ENCODE data around the gene OSTC.
"Not testable (repeated sequence)": the region's sequence is repeated elsewhere in the genome, so short reads cannot be mapped to it uniquely, and the experiment has no call there.

OSTC gene

DNA sequence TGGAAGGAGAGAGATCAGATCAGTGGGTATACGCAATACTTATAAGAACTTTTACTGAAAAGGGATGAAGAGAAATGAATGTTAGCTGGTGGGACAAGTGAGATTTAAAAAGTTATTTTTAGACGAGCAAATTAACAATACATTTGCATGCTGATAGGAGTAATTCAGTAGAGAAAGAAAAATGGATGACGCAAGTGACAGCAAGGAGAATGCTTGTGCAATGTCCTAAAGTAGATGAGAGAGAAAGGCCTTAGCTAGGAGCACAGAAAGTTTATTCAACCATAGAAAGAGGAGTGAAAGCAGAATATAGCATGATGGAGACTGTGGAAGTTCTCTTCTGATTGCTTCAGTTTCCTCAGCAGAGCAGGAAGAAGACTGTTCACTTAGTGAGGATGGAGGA lies 45.8 kb downstream of the OSTC start:
- Histone ChIP-seq H3K4me2 (ENCODE audit: low read length) (no peak overlapping the region), H3K27me3 (ENCODE audit: control insufficient read depth, insufficient read depth, low read length) (no peaks in the 10 kb centered on the region), H3K4me1 (ENCODE audit: control insufficient read depth, insufficient read depth, low read length) (peaks cover 3% of the 10 kb centered on the region), H3K9ac (ENCODE audit: low read depth, low read length) (no peak overlapping the region), H3K36me3 (ENCODE audit: insufficient read depth, low read length) (no peaks in the 10 kb centered on the region), H3K9me3 (replicated peaks; ENCODE audit: low read length) (no peaks in the 10 kb centered on the region), H3K4me3 (ENCODE audit: low read length) (no peak overlapping the region)

DNA sequence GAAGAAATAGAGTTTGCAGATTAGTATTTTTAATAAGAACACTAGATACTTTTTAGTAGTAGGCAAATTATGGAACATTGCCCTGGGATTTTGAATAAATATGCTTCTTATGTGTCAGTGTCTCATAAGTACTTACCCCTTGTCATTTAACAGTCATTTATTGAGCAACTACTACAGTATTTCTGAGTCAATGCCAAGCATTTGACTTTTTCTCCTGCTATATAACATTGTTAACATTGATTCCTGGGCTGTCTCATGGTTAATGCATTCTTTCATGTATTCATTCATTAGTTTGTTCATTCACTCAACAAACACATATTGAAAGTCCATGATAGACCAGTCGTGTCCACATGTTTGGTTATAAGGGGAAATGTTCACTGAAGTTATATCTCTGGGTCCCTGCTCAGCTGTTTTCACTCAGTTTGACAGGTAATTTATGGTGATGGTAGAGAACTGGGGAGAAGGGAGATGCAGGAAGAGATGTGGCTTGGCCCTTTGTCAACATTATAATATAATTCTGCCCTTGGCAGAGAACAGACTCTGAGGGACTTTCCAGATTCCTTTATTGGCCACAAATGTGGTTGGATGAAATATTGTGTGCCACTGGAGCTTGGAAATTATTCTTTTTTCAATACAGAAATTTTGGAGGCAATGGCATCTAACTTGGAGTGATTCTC lies 49.8 kb downstream of the OSTC start:
- H3K4me3 ChIP-seq (ENCODE audit: low read length): no peak overlapping the region
- H3K4me2 ChIP-seq (ENCODE audit: low read length): no peak overlapping the region
- H3K27me3 ChIP-seq (ENCODE audit: control insufficient read depth, insufficient read depth, low read length): no peaks in the 10 kb centered on the region
- no peaks in the 10 kb centered on the region for H3K4me1 ChIP-seq (ENCODE audit: control insufficient read depth, insufficient read depth, low read length)
- no peaks in the 10 kb centered on the region for H3K36me3 ChIP-seq (ENCODE audit: insufficient read depth, low read length)
- no peak overlapping the region for H3K9ac ChIP-seq (ENCODE audit: low read depth, low read length)
- no peaks in the 10 kb centered on the region for H3K9me3 ChIP-seq (replicated peaks; ENCODE audit: low read length)

DNA sequence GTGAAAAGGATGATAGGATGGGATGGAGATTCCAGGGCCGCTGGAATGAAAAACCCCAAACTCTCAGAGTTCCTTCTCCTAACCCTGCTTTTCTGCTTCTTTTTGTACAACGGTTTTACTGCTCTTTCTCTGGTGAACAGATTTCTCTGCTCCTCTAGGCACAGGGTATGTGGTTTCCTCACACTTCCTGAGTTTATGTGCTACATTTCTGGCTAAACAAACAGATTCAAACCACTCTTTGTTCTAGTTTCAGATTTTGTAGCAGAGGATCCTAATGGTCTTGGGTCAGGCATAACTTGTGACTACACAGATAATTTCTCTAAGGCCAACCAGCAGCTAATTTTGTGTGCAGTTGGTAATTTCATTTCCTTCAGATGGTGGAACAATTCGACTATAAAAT lies 52.6 kb downstream of the OSTC start:
- H3K4me2 ChIP-seq (ENCODE audit: low read length): no peak overlapping the region
- H3K36me3 ChIP-seq (ENCODE audit: insufficient read depth, low read length): no peaks in the 10 kb centered on the region
- H3K27me3 ChIP-seq (ENCODE audit: control insufficient read depth, insufficient read depth, low read length): no peaks in the 10 kb centered on the region
- H3K4me3 ChIP-seq (ENCODE audit: low read length): no peak overlapping the region
- no peaks in the 10 kb centered on the region for H3K9me3 ChIP-seq (replicated peaks; ENCODE audit: low read length)
- no peak overlapping the region for H3K9ac ChIP-seq (ENCODE audit: low read depth, low read length)
- H3K4me1 ChIP-seq (ENCODE audit: control insufficient read depth, insufficient read depth, low read length): no peaks in the 10 kb centered on the region

DNA sequence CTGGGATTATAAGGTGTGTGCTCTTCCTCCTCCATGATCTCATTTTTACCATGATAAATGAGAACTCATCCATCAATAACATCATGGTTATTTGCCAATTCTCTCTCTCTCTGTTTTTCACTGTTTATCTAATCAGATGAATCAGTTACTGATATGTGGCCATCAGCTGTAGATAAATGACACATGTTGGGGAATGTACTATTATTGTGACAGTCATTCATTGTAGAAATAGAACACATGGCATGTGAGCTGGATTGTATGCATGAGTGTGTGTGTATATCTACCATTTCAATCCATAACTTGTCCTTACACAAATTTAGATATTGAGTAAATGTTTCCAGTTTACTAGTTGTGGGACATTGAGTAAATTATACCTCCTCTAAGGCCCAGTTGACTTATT lies 53.0 kb downstream of the OSTC start:
- Histone ChIP-seq H3K9ac (ENCODE audit: low read depth, low read length) (no peak overlapping the region), H3K9me3 (replicated peaks; ENCODE audit: low read length) (no peaks in the 10 kb centered on the region), H3K4me3 (ENCODE audit: low read length) (no peak overlapping the region), H3K4me2 (ENCODE audit: low read length) (no peak overlapping the region), H3K4me1 (ENCODE audit: control insufficient read depth, insufficient read depth, low read length) (no peaks in the 10 kb centered on the region), H3K36me3 (ENCODE audit: insufficient read depth, low read length) (no peaks in the 10 kb centered on the region), H3K27me3 (ENCODE audit: control insufficient read depth, insufficient read depth, low read length) (no peaks in the 10 kb centered on the region)

DNA sequence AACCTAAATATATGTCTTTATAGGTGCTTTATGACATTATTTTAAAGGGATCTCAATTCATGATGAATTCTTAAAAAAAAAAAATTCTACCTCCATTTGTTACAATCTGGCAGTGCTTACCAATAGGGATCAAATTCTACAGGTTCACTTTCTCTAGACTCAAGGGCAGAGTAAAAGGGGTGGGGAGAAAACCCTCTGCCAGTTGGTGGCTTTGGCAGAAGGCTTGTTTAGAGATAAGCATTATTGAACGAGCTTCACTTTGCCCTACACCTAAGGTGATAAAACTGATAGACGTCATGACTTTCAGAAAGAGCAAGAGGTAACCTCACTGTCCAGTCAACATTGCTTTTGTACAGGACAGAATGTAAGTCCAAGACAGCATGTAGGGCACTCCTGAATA lies 53.6 kb downstream of the OSTC start:
- no peak overlapping the region for H3K4me3 ChIP-seq (ENCODE audit: low read length)
- H3K27me3 ChIP-seq (ENCODE audit: control insufficient read depth, insufficient read depth, low read length): no peaks in the 10 kb centered on the region
- H3K4me2 ChIP-seq (ENCODE audit: low read length): no peak overlapping the region
- H3K9me3 ChIP-seq (replicated peaks; ENCODE audit: low read length): no peaks in the 10 kb centered on the region
- H3K36me3 ChIP-seq (ENCODE audit: insufficient read depth, low read length): no peaks in the 10 kb centered on the region
- H3K4me1 ChIP-seq (ENCODE audit: control insufficient read depth, insufficient read depth, low read length): no peaks in the 10 kb centered on the region
- H3K9ac ChIP-seq (ENCODE audit: low read depth, low read length): no peak overlapping the region

DNA sequence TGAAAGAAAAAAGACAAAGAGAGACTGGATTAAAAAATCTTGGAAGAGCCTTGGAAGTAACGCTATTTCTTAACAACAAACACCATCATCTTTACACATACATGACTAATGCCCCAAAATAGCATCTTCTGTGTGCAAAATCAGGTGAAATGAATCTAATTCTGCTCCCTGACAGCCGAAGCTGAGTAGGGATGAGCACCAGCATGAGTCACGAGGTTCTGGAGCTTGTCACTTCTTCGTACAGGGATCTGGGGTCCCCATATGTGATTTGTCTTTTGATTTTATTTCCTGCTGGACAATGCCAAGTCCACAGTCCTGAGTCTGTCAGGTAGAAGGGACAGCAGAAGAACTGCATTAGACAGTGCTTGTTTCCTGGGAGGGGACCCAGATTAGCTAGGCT lies 55.9 kb downstream of the OSTC start:
- Histone ChIP-seq H3K4me2 (ENCODE audit: low read length) (no peak overlapping the region), H3K9me3 (replicated peaks; ENCODE audit: low read length) (no peaks in the 10 kb centered on the region), H3K9ac (ENCODE audit: low read depth, low read length) (no peak overlapping the region), H3K4me3 (ENCODE audit: low read length) (no peak overlapping the region), H3K4me1 (ENCODE audit: control insufficient read depth, insufficient read depth, low read length) (no peaks in the 10 kb centered on the region), H3K36me3 (ENCODE audit: insufficient read depth, low read length) (no peaks in the 10 kb centered on the region), H3K27me3 (ENCODE audit: control insufficient read depth, insufficient read depth, low read length) (no peaks in the 10 kb centered on the region)

DNA sequence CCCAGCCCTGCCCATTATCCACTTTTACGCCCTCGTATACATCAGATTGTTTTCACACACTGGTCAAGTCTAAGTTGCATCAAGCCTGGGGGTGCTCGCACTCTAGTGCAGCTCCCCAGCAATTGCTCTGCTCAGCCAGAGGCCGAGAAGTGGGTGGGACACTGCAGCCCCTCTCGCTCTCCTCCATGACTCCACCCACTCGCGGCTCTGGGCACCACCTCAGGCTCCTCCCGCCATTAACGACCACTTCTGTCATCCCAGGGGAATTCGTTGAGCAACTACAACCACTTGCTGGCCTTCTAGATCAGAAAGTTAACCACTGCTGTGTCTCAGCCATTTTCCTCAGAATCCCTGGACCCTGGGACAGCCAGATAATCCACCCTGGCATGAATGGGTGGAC lies 58.8 kb downstream of the OSTC start:
- Histone ChIP-seq H3K4me2 (ENCODE audit: low read length) (no peak overlapping the region), H3K4me3 (ENCODE audit: low read length) (no peak overlapping the region), H3K9ac (ENCODE audit: low read depth, low read length) (no peak overlapping the region), H3K4me1 (ENCODE audit: control insufficient read depth, insufficient read depth, low read length) (no peaks in the 10 kb centered on the region), H3K9me3 (replicated peaks; ENCODE audit: low read length) (no peaks in the 10 kb centered on the region), H3K36me3 (ENCODE audit: insufficient read depth, low read length) (no peaks in the 10 kb centered on the region), H3K27me3 (ENCODE audit: control insufficient read depth, insufficient read depth, low read length) (no peaks in the 10 kb centered on the region)

DNA sequence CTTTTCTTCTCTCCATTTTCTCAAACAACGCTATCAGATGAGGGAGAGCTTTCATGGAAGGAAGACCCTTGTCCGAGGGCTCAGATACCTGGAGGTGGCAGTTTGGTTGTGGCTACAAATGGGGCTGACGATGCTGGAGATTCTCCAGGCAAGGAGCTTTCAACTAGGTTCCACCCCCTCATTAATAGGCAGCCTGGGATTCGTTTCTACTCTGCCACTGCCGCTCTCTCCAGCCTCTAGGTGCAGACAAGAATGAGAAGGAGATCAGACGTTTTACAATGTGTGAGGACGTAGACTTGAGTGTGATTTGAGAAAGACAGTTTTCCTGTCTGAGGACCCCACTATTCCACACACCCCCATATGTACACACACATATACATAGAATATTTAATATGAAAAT lies 59.3 kb downstream of the OSTC start:
- Histone ChIP-seq H3K4me1 (ENCODE audit: control insufficient read depth, insufficient read depth, low read length) (no peaks in the 10 kb centered on the region), H3K4me2 (ENCODE audit: low read length) (no peak overlapping the region), H3K36me3 (ENCODE audit: insufficient read depth, low read length) (no peaks in the 10 kb centered on the region), H3K9me3 (replicated peaks; ENCODE audit: low read length) (no peaks in the 10 kb centered on the region), H3K4me3 (ENCODE audit: low read length) (no peak overlapping the region), H3K9ac (ENCODE audit: low read depth, low read length) (no peak overlapping the region), H3K27me3 (ENCODE audit: control insufficient read depth, insufficient read depth, low read length) (no peaks in the 10 kb centered on the region)

DNA sequence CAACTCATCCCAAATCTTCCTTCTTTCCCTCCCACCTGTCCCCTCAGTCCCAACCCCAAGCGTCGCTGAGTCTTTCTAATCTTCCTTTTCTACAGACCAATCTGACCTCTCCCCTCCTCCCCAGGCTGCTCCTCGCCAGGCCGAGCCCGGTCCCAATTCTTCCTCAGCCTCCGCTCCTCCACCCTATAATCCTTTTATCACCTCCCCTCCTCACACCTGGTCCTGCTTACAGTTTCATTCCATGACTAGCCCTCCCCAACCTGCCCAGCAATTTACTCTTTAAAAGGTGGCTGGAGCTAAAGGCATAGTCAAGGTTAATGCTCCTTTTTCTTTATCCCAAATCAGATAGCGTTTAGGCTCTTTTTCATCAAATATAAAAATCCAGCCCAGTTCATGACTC lies 60.2 kb downstream of the OSTC start:
- H3K4me2 ChIP-seq (ENCODE audit: low read length); H3K36me3 ChIP-seq (ENCODE audit: insufficient read depth, low read length); H3K4me3 ChIP-seq (ENCODE audit: low read length); H3K4me1 ChIP-seq (ENCODE audit: control insufficient read depth, insufficient read depth, low read length); H3K9ac ChIP-seq (ENCODE audit: low read depth, low read length); H3K9me3 ChIP-seq (replicated peaks; ENCODE audit: low read length); H3K27me3 ChIP-seq (ENCODE audit: control insufficient read depth, insufficient read depth, low read length): not testable (repeated sequence)

DNA sequence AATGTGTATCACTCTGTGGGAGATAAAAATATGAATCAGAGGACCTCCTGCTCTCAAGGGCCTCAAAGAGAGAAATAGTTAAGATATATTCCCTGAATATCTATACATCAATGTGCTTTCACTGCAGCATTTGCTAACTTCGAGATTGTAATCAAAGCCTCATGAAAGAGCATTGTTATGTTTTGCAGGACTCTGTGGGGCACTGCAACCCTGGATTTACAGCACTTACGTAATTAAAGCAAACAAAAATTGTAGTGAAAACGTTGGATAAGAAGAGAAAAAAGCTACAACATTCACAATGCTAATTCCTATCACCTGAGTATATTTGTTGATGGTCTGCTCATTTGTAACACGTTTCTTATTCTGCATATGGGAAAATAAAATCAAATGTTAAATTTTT lies 64.5 kb downstream of the OSTC start:
- Histone ChIP-seq H3K27me3 (ENCODE audit: control insufficient read depth, insufficient read depth, low read length) (no peaks in the 10 kb centered on the region), H3K36me3 (ENCODE audit: insufficient read depth, low read length) (no peaks in the 10 kb centered on the region), H3K4me3 (ENCODE audit: low read length) (no peak overlapping the region), H3K4me1 (ENCODE audit: control insufficient read depth, insufficient read depth, low read length) (no peaks in the 10 kb centered on the region), H3K9me3 (replicated peaks; ENCODE audit: low read length) (no peaks in the 10 kb centered on the region), H3K4me2 (ENCODE audit: low read length) (no peak overlapping the region), H3K9ac (ENCODE audit: low read depth, low read length) (no peak overlapping the region)

DNA sequence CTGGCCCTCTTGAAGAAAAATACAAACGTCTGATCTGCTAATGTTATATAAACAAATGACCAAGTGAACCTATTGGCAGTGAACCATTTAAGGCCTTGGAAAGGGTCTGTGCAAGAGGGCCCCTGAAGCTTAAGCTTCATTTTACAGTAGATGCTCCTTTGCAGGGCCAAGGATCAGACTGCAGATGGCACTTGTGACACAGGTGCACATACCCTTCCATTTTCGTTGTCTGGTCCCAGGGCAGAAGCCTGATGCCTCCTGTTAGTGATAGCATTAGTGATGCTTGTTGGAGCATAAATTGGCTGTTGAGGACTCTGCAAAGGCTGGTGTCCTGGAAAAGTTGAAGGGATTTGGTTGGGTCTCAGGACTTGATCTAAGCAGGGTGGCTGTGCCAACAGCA lies 65.9 kb downstream of the OSTC start:
- Histone ChIP-seq H3K4me1 (ENCODE audit: control insufficient read depth, insufficient read depth, low read length) (no peaks in the 10 kb centered on the region), H3K9ac (ENCODE audit: low read depth, low read length) (no peak overlapping the region), H3K4me2 (ENCODE audit: low read length) (no peak overlapping the region), H3K9me3 (replicated peaks; ENCODE audit: low read length) (no peaks in the 10 kb centered on the region), H3K27me3 (ENCODE audit: control insufficient read depth, insufficient read depth, low read length) (peaks cover 3% of the 10 kb centered on the region), H3K4me3 (ENCODE audit: low read length) (no peak overlapping the region), H3K36me3 (ENCODE audit: insufficient read depth, low read length) (no peaks in the 10 kb centered on the region)

DNA sequence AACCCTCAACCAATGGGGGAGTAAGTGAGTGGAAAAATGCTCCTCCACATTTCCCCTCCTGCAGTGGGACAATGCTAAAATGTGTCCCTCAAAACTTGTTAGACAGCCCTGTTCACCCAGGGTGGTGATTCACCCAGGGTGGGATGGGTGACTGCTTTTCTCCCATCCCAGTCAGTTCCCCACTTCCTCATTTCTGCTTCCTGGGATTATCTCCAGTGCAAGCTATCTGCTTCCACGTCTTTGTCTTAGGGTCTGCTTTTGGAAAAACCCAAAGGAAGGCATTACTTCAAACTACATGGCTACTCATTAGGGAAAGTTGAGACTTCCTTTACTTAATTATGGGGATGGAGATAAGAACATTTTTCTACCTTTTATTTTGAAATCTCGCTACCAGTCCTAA lies 67.0 kb downstream of the OSTC start:
- Histone ChIP-seq H3K27me3 (ENCODE audit: control insufficient read depth, insufficient read depth, low read length) (peaks cover 11% of the 10 kb centered on the region), H3K9ac (ENCODE audit: low read depth, low read length) (no peak overlapping the region), H3K36me3 (ENCODE audit: insufficient read depth, low read length) (no peaks in the 10 kb centered on the region), H3K4me2 (ENCODE audit: low read length) (no peak overlapping the region), H3K4me1 (ENCODE audit: control insufficient read depth, insufficient read depth, low read length) (no peaks in the 10 kb centered on the region), H3K9me3 (replicated peaks; ENCODE audit: low read length) (no peaks in the 10 kb centered on the region), H3K4me3 (ENCODE audit: low read length) (no peak overlapping the region)

Data from skeletal muscle satellite cell (primary cell).